SK-N-SH (cell line): ENCODE results near the gene KRT16.
"Not testable (repeated sequence)": the region's sequence is repeated elsewhere in the genome, so short reads cannot be mapped to it uniquely, and the experiment has no call there.

Source experiments
- CHD2 ChIP-seq: fragments of 150-350 bp; IDR thresholded peaks from 2 replicates; pipeline ENCODE4 v1.6.1; 2018; ENCODE audit warnings: low read length; ENCODE audit not compliant: partially characterized antibody
- CTCF ChIP-seq: fragments of 200-600 bp; sonication (generic); IDR thresholded peaks from 2 replicates; pipeline ENCODE4 v1.6.1; 2017; ENCODE audit warnings: antibody characterized with exemption, mild to moderate bottlenecking, moderate library complexity
- EP300 ChIP-seq, 2 experiments: IDR thresholded peaks; 2 replicates each; pipeline versions ENCODE4 v1.4.0 to v1.6.1; 2012; ENCODE audit warnings: borderline replicate concordance in 1 of 2, low read depth in 1 of 2, low read length in 1 of 2
- FOSL2 ChIP-seq: IDR thresholded peaks from 2 replicates; pipeline ENCODE4 v1.4.0; 2012; ENCODE audit warnings: low read depth, mild to moderate bottlenecking, moderate library complexity, borderline replicate concordance
- MXI1 ChIP-seq: IDR thresholded peaks from 2 replicates; pipeline ENCODE4 v1.6.1; 2012; ENCODE audit warnings: mild to moderate bottlenecking, low read depth, low read length, improper control_type of control experiment
- POLR2AphosphoS5 ChIP-seq: IDR thresholded peaks from 2 replicates; pipeline ENCODE4 v1.6.1; 2012; ENCODE audit warnings: low read depth, low read length
- RCOR1 ChIP-seq: fragments of 150-350 bp; IDR thresholded peaks from 2 replicates; pipeline ENCODE4 v1.6.1; 2017; ENCODE audit warnings: antibody characterized with exemption, low read length
- RXRA ChIP-seq: IDR thresholded peaks from 2 replicates; pipeline ENCODE4 v1.4.0; 2012; ENCODE audit warnings: low read depth, mild to moderate bottlenecking, borderline replicate concordance
- SMC3 ChIP-seq: IDR thresholded peaks from 2 replicates; pipeline ENCODE4 v1.6.1; 2012; ENCODE audit warnings: low read depth, low read length, improper control_type of control experiment
- TAF1 ChIP-seq: IDR thresholded peaks from 2 replicates; pipeline ENCODE4 v1.6.1; 2012; ENCODE audit warnings: low read depth, mild to moderate bottlenecking, low read length, moderate library complexity, borderline replicate concordance
- TEAD4 ChIP-seq: IDR thresholded peaks from 2 replicates; pipeline ENCODE4 v1.4.0; 2012; ENCODE audit warnings: mild to moderate bottlenecking, borderline replicate concordance; ENCODE audit not compliant: insufficient read depth
- YY1 ChIP-seq: IDR thresholded peaks from 2 replicates; pipeline ENCODE4 v1.4.0; 2012; ENCODE audit warnings: low read depth, mild to moderate bottlenecking

- not testable (repeated sequence) for TF ChIP-seq POLR2AphosphoS5; TEAD4; EP300 (IDR thresholded peaks at IDR 0.05; ENCODE audit: borderline replicate concordance in 1 of 2, low read depth in 1 of 2, low read length in 1 of 2); RCOR1; MXI1; FOSL2; RXRA; TAF1; CHD2; YY1
- TF ChIP-seq CTCF = peak; percentile 16; the same call in 1 of the 2 replicates
- peak; percentile 17; the same call in 1 of the 2 replicates for TF ChIP-seq SMC3
These were observed 2.5 kb downstream of the KRT16 start for GRCh38 chr17:41610061-41610517.
